Stimulated activated CD4-positive, alpha-beta T cell treated with anti-CD3 and anti-CD28 coated beads, Interleukin-4, amount 100 ng/mL, for 48 hours (primary cell): Measurements from ENCODE around the gene BCAS4.
"Not testable (repeated sequence)": the region's sequence is repeated elsewhere in the genome, so short reads cannot be mapped to it uniquely, and the experiment has no call there.

Experiments
- DNase-seq, 2 donors: peaks; one replicate each; pipeline ENCODE4 v3.0.0-alpha.2; 2020; ENCODE audit warnings: low read depth in 2 of 2

BCAS4 gene

GRCh38 chr20:50794846-50795634, at the start of gene BCAS4:
TSS of gene BCAS4 (plus strand) at chr20:50795061. CDS start at chr20:50795084, 23 bp downstream.
- DNase-seq: peak; percentile 70 to 76

- DNase-seq: no peak
Measured at GRCh38 chr20:50745634-50746137, 49.2 kb upstream of the BCAS4 start.

GRCh38 chr20:50746138-50746940, 48.5 kb upstream of the BCAS4 start:
- DNase-seq: no peak

- DNase-seq: no peak
Measured at GRCh38 chr20:50747275-50747674, 47.6 kb upstream of the BCAS4 start.

- no peak for DNase-seq
Measured at GRCh38 chr20:50750145-50750671, 44.7 kb upstream of the BCAS4 start.

GRCh38 chr20:50753152-50753551, 41.7 kb upstream of the BCAS4 start:
- DNase-seq: no peak

GRCh38 chr20:50754420-50754819, 40.4 kb upstream of the BCAS4 start:
- DNase-seq: no peak

- DNase-seq: no peak
Measured at GRCh38 chr20:50756447-50756846, 38.4 kb upstream of the BCAS4 start.

- DNase-seq: no peak
Measured at GRCh38 chr20:50758469-50758868, 36.4 kb upstream of the BCAS4 start.

GRCh38 chr20:50758992-50759391, 35.9 kb upstream of the BCAS4 start:
- DNase-seq: no peak

- no peak for DNase-seq
Measured at GRCh38 chr20:50759678-50760077, 35.2 kb upstream of the BCAS4 start.

- DNase-seq: no peak
Measured at GRCh38 chr20:50762045-50762422, 32.8 kb upstream of the BCAS4 start.

- DNase-seq: no peak
Measured at GRCh38 chr20:50762435-50763220, 32.2 kb upstream of the BCAS4 start.

- not testable (repeated sequence) for DNase-seq
Measured at GRCh38 chr20:50763550-50764458, 31.1 kb upstream of the BCAS4 start.

- DNase-seq: not testable (repeated sequence)
Measured at GRCh38 chr20:50765251-50765650, 29.6 kb upstream of the BCAS4 start.

- no peak for DNase-seq
Measured at GRCh38 chr20:50765674-50766073, 29.2 kb upstream of the BCAS4 start.

- DNase-seq: not testable (repeated sequence)
Measured at GRCh38 chr20:50766955-50767809, 27.7 kb upstream of the BCAS4 start.

GRCh38 chr20:50768991-50769390, 25.9 kb upstream of the BCAS4 start:
- not testable (repeated sequence) for DNase-seq

GRCh38 chr20:50769551-50770085, 25.2 kb upstream of the BCAS4 start:
- not testable (repeated sequence) for DNase-seq
